ENCODE measurements around the gene GSDMA.

GRCh38 chr17:39962642-39963220, at the start of gene GSDMA:
- TF ChIP-seq POLR2A (IDR thresholded peaks at IDR 0.05) (no peak), POLR2AphosphoS5 (IDR thresholded peaks at IDR 0.05; ENCODE audit: insufficient read depth in 1 of 2, low read depth in 1 of 2) (no peak)
- TF ChIP-seq, protein P1, sequence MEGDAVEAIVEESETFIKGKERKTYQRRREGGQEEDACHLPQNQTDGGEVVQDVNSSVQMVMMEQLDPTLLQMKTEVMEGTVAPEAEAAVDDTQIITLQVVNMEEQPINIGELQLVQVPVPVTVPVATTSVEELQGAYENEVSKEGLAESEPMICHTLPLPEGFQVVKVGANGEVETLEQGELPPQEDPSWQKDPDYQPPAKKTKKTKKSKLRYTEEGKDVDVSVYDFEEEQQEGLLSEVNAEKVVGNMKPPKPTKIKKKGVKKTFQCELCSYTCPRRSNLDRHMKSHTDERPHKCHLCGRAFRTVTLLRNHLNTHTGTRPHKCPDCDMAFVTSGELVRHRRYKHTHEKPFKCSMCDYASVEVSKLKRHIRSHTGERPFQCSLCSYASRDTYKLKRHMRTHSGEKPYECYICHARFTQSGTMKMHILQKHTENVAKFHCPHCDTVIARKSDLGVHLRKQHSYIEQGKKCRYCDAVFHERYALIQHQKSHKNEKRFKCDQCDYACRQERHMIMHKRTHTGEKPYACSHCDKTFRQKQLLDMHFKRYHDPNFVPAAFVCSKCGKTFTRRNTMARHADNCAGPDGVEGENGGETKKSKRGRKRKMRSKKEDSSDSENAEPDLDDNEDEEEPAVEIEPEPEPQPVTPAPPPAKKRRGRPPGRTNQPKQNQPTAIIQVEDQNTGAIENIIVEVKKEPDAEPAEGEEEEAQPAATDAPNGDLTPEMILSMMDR (IDR thresholded peaks at IDR 0.05), result no peak

Data from vagina (tissue), 2 donors.